HG03432 (cell line): ENCODE measurements around the gene FHL3.
"Not testable (repeated sequence)": the region's sequence is repeated elsewhere in the genome, so short reads cannot be mapped to it uniquely, and the experiment has no call there.

Experiments used
- ATAC-seq: cut with Tn5 transposase; IDR thresholded peaks from one replicate; pipeline ENCODE4 v1.9.1; 2021; ENCODE audit warnings: mild to moderate bottlenecking, moderate library complexity; ENCODE audit not compliant: unreplicated experiment

Gene FHL3

GRCh38 chr1:37995751-37996345 is 9.5 kb downstream of the FHL3 start:
- ATAC-seq: no peak

GRCh38 chr1:37994886-37995566 is 10.3 kb downstream of the FHL3 start:
- no peak for ATAC-seq

- peak; percentile 12 for ATAC-seq
Measured at GRCh38 chr1:37989361-37989930, 15.9 kb downstream of the FHL3 start.

- no peak for ATAC-seq
Measured at GRCh38 chr1:37987679-37988078, 17.6 kb downstream of the FHL3 start.

GRCh38 chr1:37983546-37983945 is 21.8 kb downstream of the FHL3 start:
- ATAC-seq: no peak

GRCh38 chr1:37978541-37978940 is 26.8 kb downstream of the FHL3 start:
- no peak for ATAC-seq

- not testable (repeated sequence) for ATAC-seq
Measured at GRCh38 chr1:37975083-37975482, 30.2 kb downstream of the FHL3 start.

GRCh38 chr1:37974567-37974966 is 30.7 kb downstream of the FHL3 start:
- no peak for ATAC-seq

- ATAC-seq: not testable (repeated sequence)
Measured at GRCh38 chr1:37973684-37974083, 31.6 kb downstream of the FHL3 start.

GRCh38 chr1:37965301-37965700 is 40.0 kb downstream of the FHL3 start:
- ATAC-seq: no peak

- ATAC-seq: not testable (repeated sequence)
Measured at GRCh38 chr1:37964106-37964505, 41.2 kb downstream of the FHL3 start.

- ATAC-seq: no peak
Measured at GRCh38 chr1:37958690-37959089, 46.6 kb downstream of the FHL3 start.

GRCh38 chr1:37955685-37956084 is 49.6 kb downstream of the FHL3 start:
- ATAC-seq: no peak

- ATAC-seq: no peak
Measured at GRCh38 chr1:37954316-37954971, 50.9 kb downstream of the FHL3 start.

- no peak for ATAC-seq
Measured at GRCh38 chr1:37952738-37953137, 52.6 kb downstream of the FHL3 start.

- ATAC-seq: no peak
Measured at GRCh38 chr1:37951783-37952624, 53.3 kb downstream of the FHL3 start.

GRCh38 chr1:37951041-37951782 is 54.1 kb downstream of the FHL3 start:
- ATAC-seq: no peak

GRCh38 chr1:37949524-37950152 is 55.7 kb downstream of the FHL3 start:
- ATAC-seq: no peak

GRCh38 chr1:37948841-37949240 is 56.5 kb downstream of the FHL3 start:
- ATAC-seq: no peak

- no peak for ATAC-seq
Measured at GRCh38 chr1:37948166-37948565, 57.1 kb downstream of the FHL3 start.
